NT2/D1 (cell line): Measurements from ENCODE around the gene TMBIM1.

Experiments
- YY1 ChIP-seq: IDR thresholded peaks from 2 replicates; pipeline ENCODE4 v1.6.1; 2011; ENCODE audit not compliant: insufficient read length, insufficient read depth
- ZNF274 ChIP-seq: IDR thresholded peaks from 2 replicates; pipeline ENCODE4 v1.6.1; 2011; ENCODE audit warnings: mild to moderate bottlenecking, low read depth, low read length

- TF ChIP-seq YY1 (no peak), ZNF274 (no peak)
These were observed 40.8 kb upstream of the TMBIM1 start for GRCh38 chr2:218332920-218333645.
